GM12892 (cell line): ENCODE data around the gene CD160. TPM values are rescaled to one million over a fixed set of nuclear protein-coding genes. Genes with fewer than 3 reads are reported as not detected.
"Not testable (repeated sequence)": the region's sequence is repeated elsewhere in the genome, so short reads cannot be mapped to it uniquely, and the experiment has no call there.

Experiments
- DNase-seq: peaks from one replicate; pipeline ENCODE4 v3.0.0; 2011; ENCODE audit not compliant: insufficient read length
- FAIRE-seq: peaks from 2 replicates; lab custom pipeline; 2011; peaks lifted over from hg19 to GRCh38; lab: Jason Lieb, UNC
- POLR2A ChIP-seq: IDR thresholded peaks from 2 replicates; pipeline ENCODE4 v1.6.1; 2011; ENCODE audit warnings: low read depth, low read length, control low read depth
- POLR2AphosphoS5 ChIP-seq: IDR thresholded peaks from 2 replicates; pipeline ENCODE4 v1.6.1; 2011; ENCODE audit warnings: low read depth, low read length, control low read depth
- TAF1 ChIP-seq: IDR thresholded peaks from 2 replicates; pipeline ENCODE4 v1.6.1; 2011; ENCODE audit warnings: low read depth, mild to moderate bottlenecking, control low read depth, low read length, borderline replicate concordance
- polyA plus RNA-seq: library from polyadenylated mRNA; unstranded; fragments of >200 nt; gene quantifications from one replicate; pipeline ENCODE4 v1.2.1, GENCODE V29; 2012; ENCODE audit warnings: missing spikeins, inconsistent platforms; ENCODE audit not compliant: missing spikeins

The CD160 gene
- 0.78 TPM for polyA plus RNA-seq

- FAIRE-seq, result peak; percentile 82
Observed at GRCh38 chr1:145719230-145720079, at the start of gene CD160. Gene CD160 (plus strand): TSS chr1:145719499. CDS start chr1:145728328, 8,829 bp downstream.

GRCh38 chr1:145670995-145671745 lies 48.1 kb upstream of the CD160 start:
- not testable (repeated sequence) for FAIRE-seq

More at GRCh38 chr1:145719230-145720079, at the start of gene CD160:
- no peak for DNase-seq
- TF ChIP-seq TAF1 (no peak), POLR2AphosphoS5 (no peak), POLR2A (no peak)

GRCh38 chr1:145673217-145673616 lies 46.1 kb upstream of the CD160 start:
- DNase-seq, FAIRE-seq: not testable (repeated sequence)

More at GRCh38 chr1:145670995-145671745, 48.1 kb upstream of the CD160 start:
- not testable (repeated sequence) for DNase-seq

GRCh38 chr1:145684858-145685257 lies 34.4 kb upstream of the CD160 start:
- FAIRE-seq, DNase-seq: not testable (repeated sequence)

GRCh38 chr1:145686078-145686477 lies 33.2 kb upstream of the CD160 start:
- DNase-seq, FAIRE-seq: not testable (repeated sequence)

- FAIRE-seq (no peak), DNase-seq (no peak)
- TF ChIP-seq POLR2AphosphoS5 (no peak), TAF1 (no peak), POLR2A (no peak)
Observed at GRCh38 chr1:145688328-145688727, 31.0 kb upstream of the CD160 start.

- no peak for FAIRE-seq
- DNase-seq, result no peak
- TF ChIP-seq POLR2A (no peak), POLR2AphosphoS5 (no peak), TAF1 (no peak)
Observed at GRCh38 chr1:145688924-145689323, 30.4 kb upstream of the CD160 start.

GRCh38 chr1:145689922-145690321 lies 29.4 kb upstream of the CD160 start:
- FAIRE-seq (no peak), DNase-seq (no peak)
- no peak for TF ChIP-seq TAF1
- TF ChIP-seq POLR2A, result no peak
- TF ChIP-seq POLR2AphosphoS5, result no peak

- no peak for TF ChIP-seq POLR2A
- TF ChIP-seq TAF1, result no peak
- no peak for TF ChIP-seq POLR2AphosphoS5
- peak; percentile 31 for DNase-seq
- FAIRE-seq, result peak; percentile 64
Observed at GRCh38 chr1:145690587-145691558, 28.4 kb upstream of the CD160 start.

- FAIRE-seq (no peak), DNase-seq (no peak)
- TF ChIP-seq POLR2A (no peak), TAF1 (no peak), POLR2AphosphoS5 (no peak)
Observed at GRCh38 chr1:145692785-145693443, 26.4 kb upstream of the CD160 start.

GRCh38 chr1:145695821-145696629 lies 23.3 kb upstream of the CD160 start:
- no peak for FAIRE-seq
- no peak for TF ChIP-seq TAF1
- TF ChIP-seq POLR2AphosphoS5, result no peak
- TF ChIP-seq POLR2A, result no peak
- no peak for DNase-seq
